NCI-H1436 (cell line): ENCODE measurements around the gene YBX2.

Experiments used
- DNase-seq: peaks from one replicate; lab custom pipeline; 2025; lab: John Stamatoyannopoulos, UW

The YBX2 gene

DNA sequence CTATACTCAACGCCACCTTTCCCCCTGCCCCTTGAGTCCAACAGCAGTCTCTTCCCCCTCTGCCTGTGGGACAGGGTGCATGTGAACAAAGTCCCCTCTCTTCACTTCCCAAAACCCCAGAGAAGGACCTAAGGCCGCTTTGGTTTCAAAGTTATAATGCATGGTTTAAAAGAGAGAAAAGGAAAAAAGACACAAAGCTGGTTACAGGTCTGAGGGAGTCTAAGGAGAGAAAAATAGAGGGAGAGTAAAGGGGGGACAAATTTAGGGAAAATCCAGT is 51.0 kb downstream of the YBX2 start:
- no peak for DNase-seq

- peak; percentile 91 for DNase-seq
Measured at GRCh38 chr17:7242717-7243452, 51.6 kb downstream of the YBX2 start.

GRCh38 chr17:7241783-7242716 is 52.4 kb downstream of the YBX2 start, which contains the start of gene GABARAP:
Gene GABARAP (minus strand): TSS chr17:7242449. CDS start chr17:7242330, 119 bp downstream.
- peak; percentile 90 for DNase-seq

DNA sequence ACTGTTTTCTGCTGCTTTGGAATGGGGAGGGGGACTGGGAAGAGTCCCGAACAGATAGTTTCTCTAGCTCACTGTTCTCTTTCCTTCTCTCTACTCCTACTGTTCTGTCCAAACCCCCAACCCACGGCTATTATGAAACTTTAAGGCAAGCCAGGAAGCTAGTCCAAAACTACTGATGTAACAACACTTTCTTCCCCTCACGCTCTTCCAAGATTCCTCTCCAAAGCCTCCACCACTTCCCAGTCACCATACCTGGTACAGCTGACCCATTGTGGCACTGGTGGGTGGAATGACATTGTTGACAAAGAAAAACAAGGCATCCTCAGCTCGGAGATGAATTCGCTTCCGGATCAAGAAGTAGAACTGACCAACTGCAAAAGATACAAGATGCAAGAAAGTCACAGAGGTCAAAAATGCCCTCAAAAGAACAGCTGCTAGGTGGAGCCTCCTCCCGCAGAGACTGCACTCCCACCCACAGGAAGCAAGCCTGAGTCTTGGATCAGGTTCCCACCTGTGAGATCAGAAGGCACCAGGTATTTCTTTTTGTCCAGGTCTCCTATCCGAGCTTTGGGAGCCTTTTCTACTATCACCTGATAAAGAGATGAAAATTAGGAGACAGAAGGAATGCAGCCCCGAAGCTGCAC is 53.2 kb downstream of the YBX2 start:
- no peak for DNase-seq

- no peak for DNase-seq
Measured at GRCh38 chr17:7240375-7240774, 54.1 kb downstream of the YBX2 start.

- DNase-seq, result peak; percentile 98
Measured at GRCh38 chr17:7239091-7240027, 55.1 kb downstream of the YBX2 start, which contains the start of gene PHF23. Gene PHF23 (minus strand): TSS chr17:7239457. CDS start chr17:7239279, 178 bp downstream.

DNA sequence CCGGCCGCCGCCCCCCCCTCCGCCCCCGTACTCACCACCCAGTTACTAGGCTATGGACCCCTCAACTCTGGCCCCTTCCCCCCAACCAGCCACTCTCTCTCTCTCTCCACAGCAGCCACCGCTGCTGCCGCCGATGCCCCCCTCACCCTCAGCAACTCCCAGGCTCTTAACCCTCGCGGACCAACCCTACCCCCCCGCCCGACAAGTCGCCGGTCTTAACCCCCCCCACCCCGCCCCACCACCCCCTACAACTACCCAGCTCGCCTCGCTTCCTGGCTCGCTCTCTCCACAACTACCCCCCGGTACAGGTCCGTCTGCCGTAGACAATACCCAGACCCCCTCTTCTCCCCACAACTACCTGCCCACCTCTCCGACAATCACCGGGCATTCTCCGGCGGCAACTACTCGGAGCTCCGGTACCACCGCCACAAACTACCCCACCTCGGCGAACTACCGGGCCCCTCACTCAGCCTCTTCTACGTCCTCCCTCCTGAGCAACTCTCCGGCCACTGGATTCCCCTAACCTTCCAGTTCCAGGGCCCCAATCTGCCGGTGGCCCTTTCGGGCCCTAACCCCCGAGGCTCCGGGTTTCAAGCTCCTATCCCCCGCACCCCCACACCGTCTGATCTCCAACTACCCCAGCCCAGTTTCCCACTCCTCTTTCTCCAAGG is 55.9 kb downstream of the YBX2 start:
- DNase-seq, result no peak
